ENCODE results near the gene MED25. TPM values are rescaled to one million over a fixed set of nuclear protein-coding genes. Genes with fewer than 3 reads are reported as not detected.

MED25 gene
- total RNA-seq, 1 donor from 2014 or later = 34.5 TPM

DNA sequence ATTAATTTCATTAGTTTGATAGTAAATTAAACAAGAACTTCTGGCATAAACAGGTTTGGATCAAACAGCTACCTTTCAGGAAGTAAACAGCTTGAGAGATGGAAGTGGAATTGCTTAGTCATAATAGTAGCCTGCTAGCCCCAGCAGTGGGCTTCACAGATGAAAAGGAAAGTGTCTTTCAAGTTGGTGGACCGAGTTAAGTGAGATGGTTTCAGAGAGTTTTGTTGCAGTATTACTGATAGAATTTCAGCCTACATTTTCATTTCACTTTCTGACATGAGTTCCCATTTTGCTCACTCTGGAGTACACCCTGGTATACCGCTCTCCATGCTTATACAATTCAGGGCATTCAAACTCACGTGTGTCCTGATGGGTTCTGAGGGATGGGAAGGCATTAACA, 30.8 kb downstream of the MED25 start:
- DNase-seq (ENCODE audit: low read depth) = no peak
- Histone ChIP-seq H3K27me3 (ENCODE audit: control insufficient read depth, insufficient read depth, low read length) (no peaks in the 10 kb centered on the region), H3K4me3 (ENCODE audit: low read depth, low read length) (no peak overlapping the region), H3K36me3 (ENCODE audit: control insufficient read depth, insufficient read depth, low read length) (no peaks in the 10 kb centered on the region)
- TF ChIP-seq, protein P1, sequence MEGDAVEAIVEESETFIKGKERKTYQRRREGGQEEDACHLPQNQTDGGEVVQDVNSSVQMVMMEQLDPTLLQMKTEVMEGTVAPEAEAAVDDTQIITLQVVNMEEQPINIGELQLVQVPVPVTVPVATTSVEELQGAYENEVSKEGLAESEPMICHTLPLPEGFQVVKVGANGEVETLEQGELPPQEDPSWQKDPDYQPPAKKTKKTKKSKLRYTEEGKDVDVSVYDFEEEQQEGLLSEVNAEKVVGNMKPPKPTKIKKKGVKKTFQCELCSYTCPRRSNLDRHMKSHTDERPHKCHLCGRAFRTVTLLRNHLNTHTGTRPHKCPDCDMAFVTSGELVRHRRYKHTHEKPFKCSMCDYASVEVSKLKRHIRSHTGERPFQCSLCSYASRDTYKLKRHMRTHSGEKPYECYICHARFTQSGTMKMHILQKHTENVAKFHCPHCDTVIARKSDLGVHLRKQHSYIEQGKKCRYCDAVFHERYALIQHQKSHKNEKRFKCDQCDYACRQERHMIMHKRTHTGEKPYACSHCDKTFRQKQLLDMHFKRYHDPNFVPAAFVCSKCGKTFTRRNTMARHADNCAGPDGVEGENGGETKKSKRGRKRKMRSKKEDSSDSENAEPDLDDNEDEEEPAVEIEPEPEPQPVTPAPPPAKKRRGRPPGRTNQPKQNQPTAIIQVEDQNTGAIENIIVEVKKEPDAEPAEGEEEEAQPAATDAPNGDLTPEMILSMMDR (IDR thresholded peaks at IDR 0.05; ENCODE audit: insufficient read depth, low read length, poor library complexity, severe bottlenecking) = no peak

DNA sequence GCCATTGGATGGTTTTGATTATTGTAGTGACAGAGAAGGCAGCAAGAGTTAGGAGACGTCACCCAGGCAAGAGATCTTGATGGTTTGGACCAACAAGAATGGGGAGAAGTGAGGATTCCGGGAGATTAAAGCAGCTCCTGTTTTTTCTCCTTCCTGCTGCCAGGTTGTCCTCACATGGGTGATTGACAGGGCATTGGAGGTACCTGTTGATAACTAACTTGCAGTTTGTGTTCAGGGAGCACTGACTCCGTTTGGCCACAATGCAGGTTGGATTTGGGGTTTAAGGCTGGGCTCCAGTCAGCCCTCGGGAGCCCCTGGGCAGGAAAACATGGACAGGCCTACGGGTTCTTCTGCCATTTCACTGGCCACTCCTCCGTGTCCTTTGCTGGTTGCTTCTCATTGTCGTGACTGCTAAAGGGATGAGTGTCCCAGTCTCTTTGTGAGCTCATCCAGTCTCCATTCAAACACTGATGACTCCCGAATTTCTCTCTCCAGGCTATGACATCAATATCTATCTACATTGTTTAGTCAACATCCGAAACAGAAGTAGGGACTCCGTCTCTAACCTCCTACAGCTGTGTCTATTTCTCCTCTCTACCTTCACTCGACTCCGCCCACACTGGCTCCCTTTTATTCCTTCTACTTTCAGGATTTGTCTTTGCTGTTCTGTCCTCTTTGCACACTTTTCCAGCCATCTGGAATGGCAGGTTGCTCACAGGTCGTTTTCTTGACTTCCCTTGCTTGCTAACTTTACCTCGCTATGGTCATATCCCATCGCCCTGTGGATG, 31.5 kb downstream of the MED25 start:
- Histone ChIP-seq H3K36me3 (ENCODE audit: control insufficient read depth, insufficient read depth, low read length) (no peaks in the 10 kb centered on the region), H3K4me3 (ENCODE audit: low read depth, low read length) (peak overlapping the region; percentile 81), H3K27me3 (ENCODE audit: control insufficient read depth, insufficient read depth, low read length) (no peaks in the 10 kb centered on the region)
- TF ChIP-seq, protein P1 (IDR thresholded peaks at IDR 0.05; ENCODE audit: insufficient read depth, low read length, poor library complexity, severe bottlenecking) = no peak
- no peak for DNase-seq (ENCODE audit: low read depth)

DNA sequence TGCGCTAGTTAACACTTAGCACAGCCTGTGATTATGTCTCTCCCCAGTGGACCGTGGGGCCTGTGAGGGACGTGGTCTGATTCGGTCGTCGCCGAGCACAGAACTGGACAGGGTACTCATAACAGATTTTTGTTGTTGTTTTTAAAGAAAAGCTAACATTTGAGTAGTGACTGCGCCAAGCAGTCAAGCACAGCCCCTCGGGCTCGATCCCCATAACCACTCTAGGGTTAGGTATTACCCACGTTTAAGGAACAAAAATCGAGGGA, 32.1 kb downstream of the MED25 start:
- H3K4me3 ChIP-seq (ENCODE audit: low read depth, low read length) = peak overlapping the region; percentile 81
- no peak for DNase-seq (ENCODE audit: low read depth)
- H3K27me3 ChIP-seq (ENCODE audit: control insufficient read depth, insufficient read depth, low read length) = no peaks in the 10 kb centered on the region
- H3K36me3 ChIP-seq (ENCODE audit: control insufficient read depth, insufficient read depth, low read length) = no peaks in the 10 kb centered on the region
- TF ChIP-seq, protein P1 (IDR thresholded peaks at IDR 0.05; ENCODE audit: insufficient read depth, low read length, poor library complexity, severe bottlenecking) = no peak

DNA sequence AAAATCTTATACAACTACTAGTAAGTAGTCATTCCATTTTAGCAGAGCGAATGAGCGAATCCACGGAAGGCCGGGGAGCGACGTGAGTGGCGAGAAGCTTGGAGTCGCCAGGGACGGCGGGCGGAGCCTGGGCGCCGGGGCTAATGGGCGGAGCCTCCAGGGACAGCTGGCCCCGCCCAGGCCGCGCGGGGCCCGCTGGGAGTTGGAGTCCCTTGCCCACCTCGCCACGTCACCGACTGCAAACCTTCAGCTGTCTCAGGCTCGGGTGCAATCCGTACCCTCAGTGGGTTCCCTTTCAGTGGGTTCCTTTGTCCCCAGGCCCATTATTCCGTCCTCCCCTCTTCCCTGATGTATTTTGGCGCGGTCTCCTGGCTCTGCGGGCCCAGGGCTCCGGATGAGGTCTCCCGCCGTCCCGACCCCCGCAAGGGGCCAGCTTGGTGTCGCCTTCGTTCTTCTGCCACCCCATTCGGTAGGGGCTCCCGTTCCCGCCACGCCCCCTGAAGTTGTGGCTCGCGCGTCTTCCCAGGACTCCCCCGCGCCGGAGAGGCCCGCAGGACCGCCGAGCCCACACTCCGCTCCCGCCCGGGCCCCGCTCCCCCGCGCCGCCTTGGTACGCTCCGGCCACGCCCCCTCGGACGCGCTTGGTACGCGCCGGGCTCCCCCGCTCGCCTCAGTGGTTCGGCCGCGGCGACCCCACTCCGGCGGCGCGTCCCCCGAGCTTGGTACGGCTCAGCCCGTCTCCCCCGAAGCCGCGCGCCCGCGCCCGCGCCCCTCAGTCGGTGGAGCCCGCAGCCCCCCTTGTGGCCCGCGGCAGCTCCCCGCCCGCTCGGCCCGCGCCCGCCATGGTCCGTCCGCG, 32.6 kb downstream of the MED25 start, which contains the start of gene PTOV1:
PTOV1 (plus strand) TSS at position 673 of the 856 bp plus-strand sequence.
- TF ChIP-seq, protein P1 (IDR thresholded peaks at IDR 0.05; ENCODE audit: insufficient read depth, low read length, poor library complexity, severe bottlenecking) = no peak
- peaks cover 1% of the 10 kb centered on the region for H3K36me3 ChIP-seq (ENCODE audit: control insufficient read depth, insufficient read depth, low read length)
- H3K27me3 ChIP-seq (ENCODE audit: control insufficient read depth, insufficient read depth, low read length) = no peaks in the 10 kb centered on the region
- DNase-seq (ENCODE audit: low read depth) = peak; percentile 57
- H3K4me3 ChIP-seq (ENCODE audit: low read depth, low read length) = peak within 1 kb of the TSS; percentile 81

DNA sequence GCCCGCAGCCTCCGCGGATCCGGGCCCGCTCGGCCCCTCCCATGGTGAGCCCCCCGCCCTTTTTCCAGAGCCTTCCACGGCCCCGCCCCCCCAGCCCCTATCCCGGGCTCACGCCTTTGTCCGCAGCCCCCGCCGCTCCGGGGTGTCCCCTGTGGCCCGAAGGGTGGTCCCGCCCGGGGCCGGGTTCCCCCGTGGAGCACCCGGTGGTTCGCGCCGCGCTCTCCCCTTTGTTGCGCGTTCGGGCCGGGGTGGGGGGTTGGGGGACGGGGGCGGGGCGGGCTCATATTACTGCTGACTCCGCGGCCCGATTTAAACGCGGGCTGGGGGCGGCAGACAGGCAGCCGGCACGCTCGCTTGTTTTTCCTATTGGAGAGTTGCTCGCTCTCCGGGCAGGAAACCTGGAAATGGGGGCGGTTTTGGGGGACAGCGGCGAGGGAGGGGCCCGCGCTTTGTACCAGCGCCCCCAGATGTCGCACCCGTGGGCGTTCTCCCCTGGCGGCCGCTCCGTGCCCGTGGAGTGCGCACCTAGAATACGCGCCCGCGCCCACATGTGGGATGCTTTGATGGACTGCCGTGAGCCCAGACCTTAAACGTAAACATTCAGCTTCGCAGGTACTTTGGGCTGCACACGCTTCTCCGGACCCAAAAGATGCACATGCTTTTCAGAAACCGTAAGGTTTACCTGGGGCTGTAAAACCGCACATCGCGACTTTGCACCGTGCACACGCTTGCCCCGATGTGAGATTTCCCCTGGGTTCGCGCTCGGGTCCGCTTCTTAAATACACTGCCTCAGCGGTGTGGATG, 33.6 kb downstream of the MED25 start:
- Histone ChIP-seq H3K36me3 (ENCODE audit: control insufficient read depth, insufficient read depth, low read length) (peaks cover 1% of the 10 kb centered on the region), H3K27me3 (ENCODE audit: control insufficient read depth, insufficient read depth, low read length) (no peaks in the 10 kb centered on the region), H3K4me3 (ENCODE audit: low read depth, low read length) (peak overlapping the region; percentile 81)
- TF ChIP-seq, protein P1 (IDR thresholded peaks at IDR 0.05; ENCODE audit: insufficient read depth, low read length, poor library complexity, severe bottlenecking) = no peak
- DNase-seq (ENCODE audit: low read depth) = no peak

All from kidney epithelial cell (primary cell).